GM12878 (cell line): ENCODE data around the gene ARHGEF1. TPM values are rescaled to one million over a fixed set of nuclear protein-coding genes. Genes with fewer than 3 reads are reported as not detected.
A peak's percentile ranks its signal among the peaks of the same experiment; 100 is the strongest.

Experiments
- ASH2L ChIP-seq: fragments of 300-600, 200-600 bp; sonication (generic); IDR thresholded peaks from 2 replicates; pipeline ENCODE4 v1.6.1; 2017; ENCODE audit warnings: low read depth, mild to moderate bottlenecking, borderline replicate concordance
- ATF7 ChIP-seq: fragments of 450-650 bp; IDR thresholded peaks from 2 replicates; pipeline ENCODE4 v1.6.1; 2016; ENCODE audit warnings: low read depth, mild to moderate bottlenecking
- BACH1 ChIP-seq: fragments of 450-650 bp; IDR thresholded peaks from 2 replicates; pipeline ENCODE4 v1.6.1; 2017; ENCODE audit warnings: mild to moderate bottlenecking, borderline replicate concordance
- CHD4 ChIP-seq: fragments of 200-600 bp; sonication (generic); IDR thresholded peaks from 2 replicates; pipeline ENCODE4 v1.6.1; 2016; ENCODE audit warnings: mild to moderate bottlenecking
- ETV6 ChIP-seq, 2 experiments: fragments of 450-650 bp in 1 of 2; IDR thresholded peaks in 1 of 2; conservative IDR thresholded peaks in 1 of 2; 2 replicates each; pipeline ENCODE4 v1.6.1; 2014; ENCODE audit warnings: antibody characterized with exemption in 1 of 2, borderline replicate concordance in 1 of 2, low read depth in 1 of 2, mild to moderate bottlenecking in 1 of 2, moderate library complexity in 1 of 2
- FOS ChIP-seq: IDR thresholded peaks from 3 replicates; pipeline ENCODE4 v1.6.1; 2011; ENCODE audit warnings: borderline replicate concordance; ENCODE audit not compliant: insufficient read length; ENCODE audit errors: extremely low read depth
- FOXM1 ChIP-seq: IDR thresholded peaks from 2 replicates; pipeline ENCODE4 v1.6.1; 2012; ENCODE audit warnings: low read depth, mild to moderate bottlenecking, inconsistent platforms, low read length, moderate library complexity
- IRF4 ChIP-seq: IDR thresholded peaks from 2 replicates; pipeline ENCODE4 v1.6.1; 2011; ENCODE audit warnings: low read depth, low read length
- POLR2AphosphoS2 ChIP-seq: IDR thresholded peaks from 2 replicates; pipeline ENCODE4 v1.6.1; 2011; ENCODE audit warnings: low read depth, mild to moderate bottlenecking, low read length, improper control_type of control experiment, moderate library complexity
- RCOR1 ChIP-seq: conservative IDR thresholded peaks from 2 replicates; pipeline ENCODE4 v1.6.1; 2012; ENCODE audit warnings: low read depth, low read length, improper control_type of control experiment
- REST ChIP-seq: IDR thresholded peaks from 2 replicates; pipeline ENCODE4 v1.6.1; 2012; ENCODE audit warnings: mild to moderate bottlenecking, low read depth, low read length
- SIN3A ChIP-seq: IDR thresholded peaks from 2 replicates; pipeline ENCODE4 v1.6.1; 2012; ENCODE audit warnings: low read depth, low read length, improper control_type of control experiment
- SP1 ChIP-seq: IDR thresholded peaks from one replicate; pipeline ENCODE4 v1.6.1; 2011; ENCODE audit warnings: low read depth, low read length
- SUZ12 ChIP-seq: fragments of 200-600 bp; sonication (generic); IDR thresholded peaks from one replicate; pipeline ENCODE4 v1.6.1; 2018; ENCODE audit warnings: antibody characterized with exemption, mild to moderate bottlenecking; ENCODE audit not compliant: unreplicated experiment
- TCF3 ChIP-seq: IDR thresholded peaks from 2 replicates; pipeline ENCODE4 v1.6.1; 2012; ENCODE audit warnings: low read depth, mild to moderate bottlenecking, low read length, borderline replicate concordance; ENCODE audit not compliant: insufficient read depth
- YY1 ChIP-seq: IDR thresholded peaks from 2 replicates; pipeline ENCODE4 v1.6.1; 2011; ENCODE audit warnings: low read depth, mild to moderate bottlenecking, low read length
- polyA plus RNA-seq, 11 experiments: library from polyadenylated mRNA; depleted of rRNA in 4 of 11; unstranded in 6 of 11; stranded (reverse) in 5 of 11; fragments of >200 nt; fragmentation: Nextera tagmentation in 4 of 11; fragmentation: Illumina TruSeq in 1 of 11; extraction: Ambion mirVana in 4 of 11; extraction: Trizol in 1 of 11; gene quantifications; 1 replicate in 1 of 11; 2 replicates in 10 of 11; pipeline versions ENCODE4 v1.2.1 to v1.2.3, GENCODE V29; 2011 to 2016; ENCODE audit warnings: inconsistent platforms in 2 of 11, missing spikeins in 2 of 11, low read depth in 1 of 11
- total RNA-seq, 4 experiments: library from RNA; depleted of rRNA in 3 of 4; stranded (reverse); fragments of >200 nt in 3 of 4; fragmentation: Illumina TruSeq in 1 of 4; extraction: Trizol in 1 of 4; gene quantifications; 2 replicates each; pipeline versions ENCODE4 v1.2.1 to v1.2.3, GENCODE V29; 2013 to 2021
- TF ChIP-seq, protein P1 (sequence below): fragments of 450-650 bp; IDR thresholded peaks from 2 replicates; pipeline ENCODE4 v1.6.1; 2018; ENCODE audit warnings: borderline replicate concordance, mild to moderate bottlenecking; ENCODE audit not compliant: partially characterized antibody
- TF ChIP-seq, protein P2 (sequence below): fragments of 450-650 bp; formaldehyde crosslinking; IDR thresholded peaks from 2 replicates; pipeline ENCODE4 v1.5.0; 2022; ENCODE audit warnings: mild to moderate bottlenecking, missing genetic modification characterization
- TF ChIP-seq, protein P3 (sequence below): fragments of 450-650 bp; IDR thresholded peaks from 2 replicates; pipeline ENCODE4 v1.6.1; 2016; ENCODE audit warnings: mild to moderate bottlenecking

ARHGEF1 gene
- total and polyA plus RNA-seq, 10 of the 15 experiments (the other 5 are each of a cell fraction or from before 2014, with no cell fraction given): 1.2 to 207 (median 53.9) TPM

- TF ChIP-seq ASH2L: no peak
- TF ChIP-seq POLR2AphosphoS2: no peak; the same call in 1 of the 2 replicates
- no peak for TF ChIP-seq RCOR1
- no peak for TF ChIP-seq ATF7
- no peak for TF ChIP-seq FOXM1
- TF ChIP-seq IRF4: no peak
- TF ChIP-seq, protein P1, sequence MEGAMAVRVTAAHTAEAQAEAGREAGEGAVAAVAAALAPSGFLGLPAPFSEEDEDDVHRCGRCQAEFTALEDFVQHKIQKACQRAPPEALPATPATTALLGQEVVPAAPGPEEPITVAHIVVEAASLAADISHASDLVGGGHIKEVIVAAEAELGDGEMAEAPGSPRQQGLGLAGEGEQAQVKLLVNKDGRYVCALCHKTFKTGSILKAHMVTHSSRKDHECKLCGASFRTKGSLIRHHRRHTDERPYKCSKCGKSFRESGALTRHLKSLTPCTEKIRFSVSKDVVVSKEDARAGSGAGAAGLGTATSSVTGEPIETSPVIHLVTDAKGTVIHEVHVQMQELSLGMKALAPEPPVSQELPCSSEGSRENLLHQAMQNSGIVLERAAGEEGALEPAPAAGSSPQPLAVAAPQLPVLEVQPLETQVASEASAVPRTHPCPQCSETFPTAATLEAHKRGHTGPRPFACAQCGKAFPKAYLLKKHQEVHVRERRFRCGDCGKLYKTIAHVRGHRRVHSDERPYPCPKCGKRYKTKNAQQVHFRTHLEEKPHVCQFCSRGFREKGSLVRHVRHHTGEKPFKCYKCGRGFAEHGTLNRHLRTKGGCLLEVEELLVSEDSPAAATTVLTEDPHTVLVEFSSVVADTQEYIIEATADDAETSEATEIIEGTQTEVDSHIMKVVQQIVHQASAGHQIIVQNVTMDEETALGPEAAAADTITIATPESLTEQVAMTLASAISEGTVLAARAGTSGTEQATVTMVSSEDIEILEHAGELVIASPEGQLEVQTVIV: no peak
- TF ChIP-seq CHD4: no peak
- no peak for TF ChIP-seq SUZ12
- TF ChIP-seq TCF3: no peak
- no peak for TF ChIP-seq YY1
- TF ChIP-seq, protein P2, sequence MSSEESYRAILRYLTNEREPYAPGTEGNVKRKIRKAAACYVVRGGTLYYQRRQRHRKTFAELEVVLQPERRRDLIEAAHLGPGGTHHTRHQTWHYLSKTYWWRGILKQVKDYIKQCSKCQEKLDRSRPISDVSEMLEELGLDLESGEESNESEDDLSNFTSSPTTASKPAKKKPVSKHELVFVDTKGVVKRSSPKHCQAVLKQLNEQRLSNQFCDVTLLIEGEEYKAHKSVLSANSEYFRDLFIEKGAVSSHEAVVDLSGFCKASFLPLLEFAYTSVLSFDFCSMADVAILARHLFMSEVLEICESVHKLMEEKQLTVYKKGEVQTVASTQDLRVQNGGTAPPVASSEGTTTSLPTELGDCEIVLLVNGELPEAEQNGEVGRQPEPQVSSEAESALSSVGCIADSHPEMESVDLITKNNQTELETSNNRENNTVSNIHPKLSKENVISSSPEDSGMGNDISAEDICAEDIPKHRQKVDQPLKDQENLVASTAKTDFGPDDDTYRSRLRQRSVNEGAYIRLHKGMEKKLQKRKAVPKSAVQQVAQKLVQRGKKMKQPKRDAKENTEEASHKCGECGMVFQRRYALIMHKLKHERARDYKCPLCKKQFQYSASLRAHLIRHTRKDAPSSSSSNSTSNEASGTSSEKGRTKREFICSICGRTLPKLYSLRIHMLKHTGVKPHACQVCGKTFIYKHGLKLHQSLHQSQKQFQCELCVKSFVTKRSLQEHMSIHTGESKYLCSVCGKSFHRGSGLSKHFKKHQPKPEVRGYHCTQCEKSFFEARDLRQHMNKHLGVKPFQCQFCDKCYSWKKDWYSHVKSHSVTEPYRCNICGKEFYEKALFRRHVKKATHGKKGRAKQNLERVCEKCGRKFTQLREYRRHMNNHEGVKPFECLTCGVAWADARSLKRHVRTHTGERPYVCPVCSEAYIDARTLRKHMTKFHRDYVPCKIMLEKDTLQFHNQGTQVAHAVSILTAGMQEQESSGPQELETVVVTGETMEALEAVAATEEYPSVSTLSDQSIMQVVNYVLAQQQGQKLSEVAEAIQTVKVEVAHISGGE (CRISPR knock-in tag): no peak
- no peak for TF ChIP-seq SP1
- TF ChIP-seq BACH1: peak; percentile 8; the same call in 1 of the 2 replicates
- TF ChIP-seq REST: no peak
- TF ChIP-seq SIN3A: no peak; the same call in 1 of the 2 replicates
- no peak for TF ChIP-seq FOS
- TF ChIP-seq, protein P3, sequence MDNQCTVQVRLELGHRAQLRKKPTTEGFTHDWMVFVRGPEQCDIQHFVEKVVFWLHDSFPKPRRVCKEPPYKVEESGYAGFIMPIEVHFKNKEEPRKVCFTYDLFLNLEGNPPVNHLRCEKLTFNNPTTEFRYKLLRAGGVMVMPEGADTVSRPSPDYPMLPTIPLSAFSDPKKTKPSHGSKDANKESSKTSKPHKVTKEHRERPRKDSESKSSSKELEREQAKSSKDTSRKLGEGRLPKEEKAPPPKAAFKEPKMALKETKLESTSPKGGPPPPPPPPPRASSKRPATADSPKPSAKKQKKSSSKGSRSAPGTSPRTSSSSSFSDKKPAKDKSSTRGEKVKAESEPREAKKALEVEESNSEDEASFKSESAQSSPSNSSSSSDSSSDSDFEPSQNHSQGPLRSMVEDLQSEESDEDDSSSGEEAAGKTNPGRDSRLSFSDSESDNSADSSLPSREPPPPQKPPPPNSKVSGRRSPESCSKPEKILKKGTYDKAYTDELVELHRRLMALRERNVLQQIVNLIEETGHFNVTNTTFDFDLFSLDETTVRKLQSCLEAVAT: peak; percentile 69
- no peak for TF ChIP-seq ETV6 (conservative IDR thresholded peaks at IDR 0.05 in 1 of 2, IDR thresholded peaks at IDR 0.05 in 1 of 2; ENCODE audit: borderline replicate concordance in 1 of 2, low read depth in 1 of 2)
Observed at GRCh38 chr19:41860419-41861115, 22.4 kb upstream of the ARHGEF1 start (continued).
